Stimulated activated CD4-positive, alpha-beta T cell treated with anti-CD3 and anti-CD28 coated beads, TNF-alpha, amount 100 ng/mL, for 48 hours (primary cell): ENCODE measurements around the gene ATP8B1.

ENCODE experiments used
- DNase-seq, 3 donors: peaks; one replicate each; pipeline ENCODE4 v3.0.0-alpha.2; 2020; ENCODE audit warnings: low read depth in 3 of 3

The ATP8B1 gene

GRCh38 chr18:57792631-57793301 is 10.3 kb downstream of the ATP8B1 start:
- DNase-seq: no peak

DNA sequence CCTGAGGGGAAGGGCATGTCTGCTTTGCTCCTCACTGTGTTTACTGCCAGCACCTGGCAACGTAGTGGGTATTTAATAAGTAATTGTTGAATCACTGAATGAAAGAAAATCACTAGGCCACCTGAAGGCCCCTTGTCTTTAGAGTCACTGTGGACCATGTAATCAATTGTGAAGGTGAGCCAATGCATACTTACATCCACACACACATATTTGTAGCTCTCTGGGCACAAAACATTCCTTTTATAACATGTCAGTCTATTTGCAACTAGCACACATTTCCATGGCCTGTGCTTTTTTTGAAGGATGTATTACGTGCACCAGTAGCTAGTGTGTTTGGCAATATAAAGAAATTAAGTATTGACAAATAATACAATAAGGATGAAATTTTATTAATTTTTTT is 11.2 kb downstream of the ATP8B1 start:
- DNase-seq: no peak

DNA sequence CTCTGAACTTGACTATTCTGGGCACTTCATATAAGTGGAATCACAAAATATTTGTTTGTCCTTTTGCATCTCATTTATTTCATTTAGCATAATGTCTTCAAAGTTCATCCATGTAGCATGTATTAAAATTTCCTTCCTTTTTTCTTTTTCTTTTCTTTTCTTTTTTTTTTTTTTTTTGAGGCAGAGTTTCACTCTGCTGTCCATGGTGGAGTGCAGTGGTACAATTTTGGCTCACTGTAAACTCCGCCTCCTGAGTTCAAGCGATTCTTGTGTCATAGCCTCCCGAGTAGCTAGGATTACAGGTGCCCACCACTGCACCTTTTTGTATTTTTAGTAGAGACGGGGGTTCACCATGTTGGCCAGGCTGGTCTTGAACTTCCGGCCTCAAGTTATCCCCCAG is 11.9 kb downstream of the ATP8B1 start:
- DNase-seq: no peak

DNA sequence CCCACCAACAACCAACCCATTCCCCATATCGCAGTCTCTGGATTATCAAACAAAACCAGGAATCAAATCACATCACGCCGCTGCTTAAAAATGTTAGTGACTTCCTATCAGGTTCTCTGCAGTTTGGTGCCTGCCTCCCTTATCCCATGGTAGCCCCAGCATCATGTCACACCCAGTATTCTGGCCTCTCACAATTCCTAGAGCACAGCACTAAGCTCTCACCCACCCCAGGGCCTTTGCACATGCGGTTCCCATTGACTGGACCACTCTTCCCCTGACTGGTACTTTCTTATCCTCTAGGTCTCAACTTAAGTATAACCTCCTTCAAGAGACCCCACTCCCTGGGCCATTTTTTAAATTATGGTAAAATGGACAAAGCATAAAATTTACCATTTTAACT is 12.8 kb downstream of the ATP8B1 start:
- DNase-seq: no peak

DNA sequence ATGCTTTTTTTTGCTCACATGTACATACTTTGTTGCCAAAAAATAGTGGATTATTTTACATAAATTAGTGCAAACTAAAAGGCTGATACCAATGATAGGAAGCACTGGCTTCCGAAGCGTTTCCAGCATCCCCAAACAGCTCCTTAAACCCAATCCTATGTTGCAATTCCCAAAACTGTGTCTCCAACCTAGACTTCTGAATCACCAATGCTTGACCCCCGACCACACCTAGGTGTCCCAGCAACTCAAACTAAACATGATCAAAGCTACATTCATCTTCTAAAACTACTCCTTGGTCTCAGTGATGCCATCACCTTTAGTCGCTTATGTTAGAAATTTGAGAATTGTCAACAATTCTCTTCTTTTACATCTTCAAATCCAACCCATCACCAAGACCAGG is 13.4 kb downstream of the ATP8B1 start:
- DNase-seq: no peak

DNA sequence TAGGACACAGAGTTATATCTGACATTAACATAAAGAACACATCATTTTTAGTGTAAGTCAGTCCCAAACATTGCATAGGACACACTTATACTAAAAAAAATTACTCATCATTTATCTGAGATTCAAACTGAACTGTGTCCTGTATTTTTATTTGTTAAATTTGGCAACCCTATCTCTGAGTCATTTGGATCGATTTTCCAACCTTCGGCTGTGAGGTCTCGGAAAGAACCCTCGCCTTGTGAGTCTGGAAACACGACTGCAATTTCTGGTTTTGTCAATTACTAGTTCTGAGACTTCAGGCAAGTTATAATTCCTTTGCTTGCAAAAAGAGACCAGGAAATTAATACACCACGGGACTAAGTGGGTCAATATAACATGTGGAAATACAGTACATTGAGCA is 14.0 kb downstream of the ATP8B1 start:
- no peak for DNase-seq

DNA sequence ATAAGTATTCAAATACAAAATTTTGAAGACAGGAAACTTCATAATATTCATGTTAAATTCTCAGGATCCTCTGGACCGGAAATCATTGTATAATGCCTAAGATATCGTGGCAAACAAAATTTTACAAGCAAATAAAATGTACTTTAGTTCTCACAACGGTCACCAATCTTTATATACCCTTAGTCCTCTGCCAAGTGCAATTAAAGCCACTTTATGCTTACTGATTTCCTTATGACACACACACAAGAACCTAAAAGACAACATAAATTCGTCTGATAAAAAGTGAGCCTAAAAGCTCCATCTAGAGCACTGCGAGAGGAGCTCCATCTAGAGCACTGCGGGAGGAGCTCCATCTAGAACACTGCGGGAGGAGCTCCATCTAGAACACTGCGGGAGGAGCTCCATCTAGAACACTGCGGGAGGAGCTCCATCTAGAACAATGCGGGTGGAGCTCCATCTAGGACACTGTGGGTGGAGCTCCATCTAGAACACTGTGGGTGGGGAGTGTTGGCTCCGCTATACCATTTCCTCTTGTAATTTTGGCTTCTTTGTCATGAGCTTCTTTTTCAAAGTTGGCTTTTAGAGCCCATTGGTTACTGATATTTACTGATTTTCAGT is 15.9 kb downstream of the ATP8B1 start:
- DNase-seq: no peak

DNA sequence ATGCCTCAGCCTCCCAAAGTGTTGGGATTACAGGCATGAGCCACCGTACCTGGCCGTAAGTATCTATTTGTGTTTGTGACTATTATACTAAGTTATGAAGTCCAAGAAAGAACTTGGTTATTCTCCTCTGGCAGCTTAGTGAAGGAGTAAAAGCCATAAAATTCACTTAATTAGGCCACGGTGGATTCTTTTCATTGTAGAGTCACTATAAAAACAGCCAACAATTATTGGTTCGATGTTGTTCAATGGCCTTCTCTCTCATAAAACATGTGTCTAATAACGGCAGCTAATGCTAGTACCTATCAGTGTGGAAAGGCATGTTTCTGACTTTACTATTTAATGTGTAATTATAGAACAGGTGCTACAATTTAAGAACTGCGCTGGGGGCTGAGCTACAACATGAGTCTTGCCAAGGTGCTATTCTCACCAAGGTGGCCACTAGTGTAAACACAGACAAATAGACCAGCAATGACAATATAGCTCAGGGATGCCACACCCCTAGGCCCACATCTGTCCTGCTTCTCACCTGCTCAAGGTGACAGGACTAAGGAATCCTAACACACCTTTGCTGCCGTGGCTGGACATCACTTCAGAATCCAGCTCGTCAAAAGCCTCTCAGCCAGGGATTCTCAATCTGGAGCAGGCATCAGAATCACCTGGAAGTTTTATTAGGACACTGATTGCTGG is 17.2 kb downstream of the ATP8B1 start:
- DNase-seq: no peak

- no peak for DNase-seq
Measured at GRCh38 chr18:57784801-57785114, 18.4 kb downstream of the ATP8B1 start.

DNA sequence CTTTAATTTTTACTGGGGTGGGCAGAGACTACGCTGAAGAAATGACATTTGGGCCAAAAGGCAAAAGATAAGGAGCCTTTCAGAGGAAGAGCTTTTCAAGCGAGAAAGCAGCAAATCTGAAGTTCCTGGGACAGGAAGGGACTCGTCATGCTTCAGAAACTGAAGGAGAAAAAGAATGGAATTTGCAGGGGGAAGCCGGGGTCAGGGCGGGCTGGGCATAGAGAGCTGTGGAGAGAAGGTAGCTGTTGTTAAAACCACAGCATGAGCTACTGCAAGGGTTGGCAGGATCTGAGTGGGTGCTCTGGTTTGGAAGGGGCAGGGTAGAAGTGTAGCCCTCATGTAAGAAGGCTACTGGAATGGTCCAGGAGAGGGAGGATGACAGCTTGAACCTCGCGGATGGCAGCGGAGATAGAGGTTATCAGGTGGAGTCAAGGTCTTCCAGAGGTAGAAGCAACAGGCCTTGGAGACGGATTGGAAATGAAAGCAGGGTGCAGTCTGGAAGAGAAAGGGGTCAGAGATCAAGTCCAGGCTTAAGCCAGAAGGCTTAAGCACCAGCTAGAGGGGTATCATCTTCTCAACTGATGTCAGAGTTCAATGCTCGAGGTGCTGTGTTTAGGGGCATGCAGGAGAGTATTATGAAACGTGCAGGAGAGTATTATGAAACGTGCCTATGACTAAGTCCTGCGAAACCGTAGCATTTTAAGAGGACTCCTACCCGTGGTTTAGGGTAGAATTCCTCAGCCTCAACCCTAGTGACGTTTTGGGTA is 18.9 kb downstream of the ATP8B1 start:
- DNase-seq: no peak

- DNase-seq: no peak
Measured at GRCh38 chr18:57782049-57782448, 21.1 kb downstream of the ATP8B1 start.

GRCh38 chr18:57780706-57781347 is 22.3 kb downstream of the ATP8B1 start:
- no peak for DNase-seq

DNA sequence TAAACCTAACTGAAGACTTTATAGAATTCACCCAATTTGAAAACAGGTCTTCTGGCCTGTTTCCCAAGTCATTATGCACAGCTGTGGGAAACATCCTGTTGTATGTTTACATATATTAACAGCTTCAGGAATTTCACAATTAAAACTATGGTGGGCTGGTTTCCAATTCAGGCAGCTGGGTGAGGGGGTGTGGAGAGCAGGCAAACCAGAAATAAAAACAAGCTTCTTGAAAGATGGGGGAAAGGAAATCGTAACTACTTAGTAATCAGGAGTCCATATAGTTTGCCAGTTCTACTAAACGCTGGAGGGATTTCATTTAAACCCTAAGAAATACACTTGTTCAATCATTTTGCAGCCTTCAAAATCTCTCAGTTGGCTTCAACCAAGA is 22.8 kb downstream of the ATP8B1 start:
- no peak for DNase-seq

DNA sequence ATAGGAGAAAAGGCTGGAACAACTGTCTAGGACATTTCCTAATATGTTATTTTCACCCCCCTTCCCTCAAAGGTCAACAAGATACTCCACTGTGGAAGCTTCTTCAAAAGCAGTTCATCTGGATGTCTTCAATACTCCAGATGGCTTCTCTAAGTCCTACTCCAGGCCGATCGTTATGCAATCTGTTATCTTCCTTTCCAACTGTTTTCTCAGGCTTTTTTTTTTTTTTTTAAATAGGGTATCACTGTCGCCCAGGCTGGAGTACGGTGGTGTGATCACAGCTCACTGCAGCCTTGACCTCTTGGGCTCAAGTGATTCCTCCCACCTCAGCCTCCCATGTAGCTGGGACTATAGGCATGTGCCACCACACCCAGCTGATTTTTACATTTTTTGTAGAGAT is 26.3 kb downstream of the ATP8B1 start:
- no peak for DNase-seq

DNA sequence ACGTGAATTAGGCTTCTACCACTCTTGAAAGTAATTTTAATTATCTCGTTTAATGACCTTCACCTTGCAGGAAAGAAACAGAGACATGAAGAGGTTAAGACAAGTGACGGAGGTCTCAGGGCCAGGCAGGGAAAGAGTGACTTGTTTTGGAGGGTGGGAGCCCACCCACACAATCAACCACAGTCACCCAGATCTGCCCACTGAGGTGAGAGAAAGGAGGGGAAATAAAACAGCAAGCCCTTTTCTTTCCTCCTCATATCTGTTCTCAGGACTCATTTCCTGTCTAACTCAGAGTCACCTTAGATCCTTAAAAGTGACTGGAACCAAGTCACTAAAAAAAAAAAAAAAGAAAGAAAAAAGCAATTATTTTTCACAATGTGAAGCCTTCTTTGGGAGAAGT is 26.8 kb downstream of the ATP8B1 start:
- no peak for DNase-seq

GRCh38 chr18:57775937-57776336 is 27.2 kb downstream of the ATP8B1 start:
- no peak for DNase-seq

- DNase-seq: no peak
Measured at GRCh38 chr18:57772387-57772799, 30.7 kb downstream of the ATP8B1 start.

DNA sequence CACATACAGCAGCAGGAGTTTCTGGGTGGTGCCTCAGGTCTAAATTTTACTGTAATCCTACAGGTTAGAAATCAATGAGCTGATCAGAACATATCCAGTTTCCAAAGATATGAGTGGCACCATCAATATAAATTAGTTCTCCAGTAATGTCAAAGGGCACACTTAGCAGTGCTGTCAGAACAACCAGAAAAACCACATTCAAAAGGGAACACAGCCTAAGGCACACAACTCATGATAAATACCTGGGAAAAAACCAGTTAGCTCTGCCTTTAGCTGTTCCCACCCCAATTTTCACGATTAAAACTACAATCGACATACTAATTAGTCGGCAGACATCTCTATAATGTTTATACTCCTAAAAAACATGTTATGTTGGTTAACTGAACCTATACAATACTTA is 31.5 kb downstream of the ATP8B1 start:
- no peak for DNase-seq

- DNase-seq: no peak
Measured at GRCh38 chr18:57771193-57771592, 31.9 kb downstream of the ATP8B1 start.

GRCh38 chr18:57768537-57769326 is 34.4 kb downstream of the ATP8B1 start:
- no peak for DNase-seq

DNA sequence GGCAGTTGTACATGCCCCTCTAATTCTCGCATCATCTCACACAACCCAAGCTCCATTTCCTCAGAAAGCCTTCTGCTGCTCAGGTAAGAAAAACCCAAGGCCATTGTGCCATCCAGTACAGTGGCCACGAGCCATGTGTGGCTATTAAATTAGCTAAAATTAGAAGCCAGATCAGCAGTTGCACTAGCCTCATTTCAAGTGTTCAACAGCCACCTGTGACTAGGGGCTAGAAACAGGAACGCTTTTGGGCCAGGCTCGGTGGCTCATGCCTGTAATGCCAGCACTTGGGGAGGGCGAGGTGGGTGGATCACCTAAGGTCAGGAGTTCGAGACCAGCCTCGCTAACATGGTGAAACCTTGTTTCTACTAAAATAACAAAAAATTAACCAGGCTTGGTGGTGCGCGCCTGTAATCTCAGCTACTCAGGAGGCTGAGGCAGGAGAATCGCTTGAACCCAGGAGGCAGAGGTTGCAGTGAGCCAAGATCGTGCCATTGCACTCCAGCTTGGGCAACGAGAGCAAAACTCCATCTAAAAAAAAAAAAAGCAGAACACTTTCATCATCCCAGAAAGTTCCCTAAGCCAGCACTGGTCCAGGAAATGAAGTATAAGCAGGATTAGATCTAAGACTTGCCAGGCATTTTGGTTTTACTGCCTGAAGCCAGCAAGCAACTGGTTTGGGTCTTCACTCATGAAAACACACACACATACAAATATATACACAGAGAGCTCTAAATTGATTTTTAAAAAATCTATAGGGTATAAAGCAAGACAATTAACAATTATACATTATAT is 35.7 kb downstream of the ATP8B1 start:
- DNase-seq: no peak
